ENCODE data around the gene SF3A1. TPM values are rescaled to one million over a fixed set of nuclear protein-coding genes. Genes with fewer than 3 reads are reported as not detected.

The SF3A1 gene
- total RNA-seq, 1 experiment from 2014 or later: 167 TPM

DNA sequence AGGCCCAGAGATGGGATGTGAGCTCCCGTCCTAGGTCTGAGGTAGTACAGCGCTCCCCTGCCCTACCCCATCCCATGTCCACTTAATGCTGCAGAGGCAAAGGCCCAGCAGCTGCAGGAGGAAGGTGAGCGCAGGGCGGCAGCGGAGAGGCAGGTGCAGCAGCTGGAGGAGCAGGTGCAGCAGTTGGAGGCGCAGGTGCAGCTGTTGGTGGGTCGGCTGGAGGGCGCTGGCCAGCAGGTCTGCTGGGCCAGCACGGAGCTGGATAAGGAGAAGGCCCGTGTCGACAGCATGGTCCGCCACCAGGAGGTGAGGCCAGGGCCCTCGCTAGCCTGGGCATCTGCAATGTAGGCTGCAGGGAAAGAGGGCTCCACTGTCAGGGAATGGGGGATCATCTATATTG lies 15.3 kb upstream of the SF3A1 start:
- DNase-seq (ENCODE audit: unreplicated experiment): no peak
- TF ChIP-seq, protein P1, sequence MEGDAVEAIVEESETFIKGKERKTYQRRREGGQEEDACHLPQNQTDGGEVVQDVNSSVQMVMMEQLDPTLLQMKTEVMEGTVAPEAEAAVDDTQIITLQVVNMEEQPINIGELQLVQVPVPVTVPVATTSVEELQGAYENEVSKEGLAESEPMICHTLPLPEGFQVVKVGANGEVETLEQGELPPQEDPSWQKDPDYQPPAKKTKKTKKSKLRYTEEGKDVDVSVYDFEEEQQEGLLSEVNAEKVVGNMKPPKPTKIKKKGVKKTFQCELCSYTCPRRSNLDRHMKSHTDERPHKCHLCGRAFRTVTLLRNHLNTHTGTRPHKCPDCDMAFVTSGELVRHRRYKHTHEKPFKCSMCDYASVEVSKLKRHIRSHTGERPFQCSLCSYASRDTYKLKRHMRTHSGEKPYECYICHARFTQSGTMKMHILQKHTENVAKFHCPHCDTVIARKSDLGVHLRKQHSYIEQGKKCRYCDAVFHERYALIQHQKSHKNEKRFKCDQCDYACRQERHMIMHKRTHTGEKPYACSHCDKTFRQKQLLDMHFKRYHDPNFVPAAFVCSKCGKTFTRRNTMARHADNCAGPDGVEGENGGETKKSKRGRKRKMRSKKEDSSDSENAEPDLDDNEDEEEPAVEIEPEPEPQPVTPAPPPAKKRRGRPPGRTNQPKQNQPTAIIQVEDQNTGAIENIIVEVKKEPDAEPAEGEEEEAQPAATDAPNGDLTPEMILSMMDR (IDR thresholded peaks at IDR 0.05; ENCODE audit: unreplicated experiment): no peak
- H3K9me3 Mint-ChIP-seq (ENCODE audit: unreplicated experiment): no peaks in the 10 kb centered on the region
- H3K27ac Mint-ChIP-seq (ENCODE audit: low read depth, unreplicated experiment): no peak overlapping the region
- CTCF ChIA-PET: interaction anchor here (0.6 kb wide), 1 partner anchor 560 kb away, joined by 3 read pairs; no protein-coding TSS in a partner anchor
- peaks cover 11% of the 10 kb centered on the region for H3K36me3 Mint-ChIP-seq (ENCODE audit: insufficient read depth, unreplicated experiment)
- POLR2A ChIA-PET: no interaction called here
- H3K4me1 Mint-ChIP-seq (ENCODE audit: insufficient read depth, unreplicated experiment): no peaks in the 10 kb centered on the region
- intact Hi-C loops (cut with micrococcal nuclease): no loop called here
- H3K27me3 Mint-ChIP-seq (ENCODE audit: insufficient read depth, unreplicated experiment): no peaks in the 10 kb centered on the region
- H3K4me3 Mint-ChIP-seq (ENCODE audit: unreplicated experiment): no peak overlapping the region
- no TSS peak for BruUV-seq (replicated peaks)

DNA sequence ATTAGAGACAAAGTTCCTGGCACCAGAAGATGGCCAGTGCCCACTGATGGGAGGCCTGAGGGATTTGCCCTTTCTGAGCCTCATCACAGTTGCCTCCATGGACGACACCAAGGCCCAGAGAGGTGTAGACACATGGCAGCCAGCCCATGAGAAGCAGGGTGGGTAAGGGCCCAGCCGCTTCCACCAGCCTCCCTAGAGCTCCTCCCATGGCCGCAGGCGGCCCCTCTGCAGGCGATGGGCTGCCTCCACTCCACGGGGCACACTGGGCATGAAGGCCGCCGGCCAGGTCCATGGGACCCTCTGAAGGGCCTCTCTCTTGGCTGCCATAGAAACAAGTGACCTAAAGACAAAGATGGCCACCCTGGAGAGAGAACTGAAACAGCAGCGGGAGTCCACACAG lies 14.6 kb upstream of the SF3A1 start:
- no TSS peak for BruUV-seq (replicated peaks)
- Mint-ChIP-seq H3K4me3 (ENCODE audit: unreplicated experiment) (no peak overlapping the region), H3K36me3 (ENCODE audit: insufficient read depth, unreplicated experiment) (peaks cover 11% of the 10 kb centered on the region), H3K9me3 (ENCODE audit: unreplicated experiment) (no peaks in the 10 kb centered on the region), H3K4me1 (ENCODE audit: insufficient read depth, unreplicated experiment) (no peaks in the 10 kb centered on the region), H3K27me3 (ENCODE audit: insufficient read depth, unreplicated experiment) (no peaks in the 10 kb centered on the region), H3K27ac (ENCODE audit: low read depth, unreplicated experiment) (no peak overlapping the region)
- ChIA-PET POLR2A (no interaction called here), CTCF (no interaction called here)
- TF ChIP-seq, protein P1 (IDR thresholded peaks at IDR 0.05; ENCODE audit: unreplicated experiment): no peak
- intact Hi-C loops (cut with micrococcal nuclease): no loop called here
- no peak for DNase-seq (ENCODE audit: unreplicated experiment)

DNA sequence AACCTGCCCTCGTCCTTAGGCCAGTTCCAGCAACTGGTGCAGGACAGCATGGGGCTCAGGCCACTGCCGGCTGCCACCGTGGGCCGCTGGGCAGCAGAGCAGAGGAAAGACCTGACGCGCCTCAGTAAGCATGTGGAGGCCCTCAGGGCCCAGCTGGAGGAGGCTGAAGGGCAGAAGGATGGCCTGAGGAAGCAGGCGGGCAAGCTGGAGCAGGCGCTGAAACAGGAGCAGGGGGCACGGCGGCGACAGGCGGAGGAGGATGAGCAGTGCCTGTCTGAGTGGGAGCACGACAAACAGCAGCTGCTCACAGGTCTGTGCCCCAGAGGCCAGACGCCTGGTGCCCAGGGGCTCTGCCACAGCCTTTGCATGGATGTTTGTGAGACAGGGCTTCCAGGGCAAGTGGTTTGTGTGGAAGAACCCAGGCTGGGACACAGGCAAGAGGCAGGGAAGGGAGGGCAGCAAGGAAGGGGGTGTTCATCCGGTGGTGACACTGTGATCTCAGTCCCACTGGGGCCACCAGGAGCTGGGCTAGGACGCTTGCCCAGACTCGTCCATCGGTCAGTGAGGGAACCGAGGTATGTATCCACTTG lies 14.0 kb upstream of the SF3A1 start:
- Mint-ChIP-seq H3K27ac (ENCODE audit: low read depth, unreplicated experiment) (no peak overlapping the region), H3K4me1 (ENCODE audit: insufficient read depth, unreplicated experiment) (no peaks in the 10 kb centered on the region), H3K9me3 (ENCODE audit: unreplicated experiment) (no peaks in the 10 kb centered on the region), H3K36me3 (ENCODE audit: insufficient read depth, unreplicated experiment) (peaks cover 11% of the 10 kb centered on the region), H3K27me3 (ENCODE audit: insufficient read depth, unreplicated experiment) (no peaks in the 10 kb centered on the region), H3K4me3 (ENCODE audit: unreplicated experiment) (no peak overlapping the region)
- CTCF ChIA-PET: no interaction called here
- DNase-seq (ENCODE audit: unreplicated experiment): no peak
- TF ChIP-seq, protein P1 (IDR thresholded peaks at IDR 0.05; ENCODE audit: unreplicated experiment): no peak
- BruUV-seq (replicated peaks): no TSS peak
- intact Hi-C loops (cut with micrococcal nuclease): no loop called here
- POLR2A ChIA-PET: interaction anchor here (0.6 kb wide), 1 partner anchor 633 kb away, joined by 3 read pairs; no protein-coding TSS in a partner anchor

DNA sequence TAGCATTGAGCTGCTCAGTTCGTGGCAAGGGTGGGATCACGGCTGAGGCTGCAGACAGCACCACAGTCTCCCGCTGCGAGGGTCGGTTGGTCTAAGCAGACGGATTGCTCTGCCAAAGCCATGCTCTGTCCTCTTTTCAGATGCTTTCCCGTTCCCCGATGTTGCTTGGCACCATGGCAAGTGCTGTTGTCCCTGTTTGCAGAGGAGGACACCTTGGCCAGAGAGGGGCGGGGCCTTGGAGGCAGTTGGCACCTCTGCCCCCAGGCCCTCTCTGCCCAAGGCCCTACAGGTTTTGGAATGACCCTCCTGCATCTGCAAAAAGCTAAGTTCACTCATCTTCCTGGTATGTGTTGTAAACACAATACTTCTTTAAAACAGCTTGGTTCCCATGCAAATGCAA lies 11.7 kb upstream of the SF3A1 start:
- ChIA-PET POLR2A (interaction anchor here (0.8 to 1.6 kb wide), 4 partner anchors 21 to 163 kb away, joined by 3 to 4 read pairs (median 4); partner anchors contain the start of gene CASTOR1), CTCF (interaction anchor here (0.6 to 1.4 kb wide), 3 partner anchors 20 to 249 kb away, joined by 3 to 5 read pairs (median 3); no protein-coding TSS in a partner anchor)
- DNase-seq (ENCODE audit: unreplicated experiment): no peak
- intact Hi-C loops (cut with micrococcal nuclease): no loop called here
- no peaks in the 10 kb centered on the region for H3K27me3 Mint-ChIP-seq (ENCODE audit: insufficient read depth, unreplicated experiment)
- H3K4me3 Mint-ChIP-seq (ENCODE audit: unreplicated experiment): no peak overlapping the region
- TF ChIP-seq, protein P1 (IDR thresholded peaks at IDR 0.05; ENCODE audit: unreplicated experiment): no peak
- H3K36me3 Mint-ChIP-seq (ENCODE audit: insufficient read depth, unreplicated experiment): peaks cover 6% of the 10 kb centered on the region
- no TSS peak for BruUV-seq (replicated peaks)
- H3K27ac Mint-ChIP-seq (ENCODE audit: low read depth, unreplicated experiment): no peak overlapping the region
- H3K4me1 Mint-ChIP-seq (ENCODE audit: insufficient read depth, unreplicated experiment): no peaks in the 10 kb centered on the region
- no peaks in the 10 kb centered on the region for H3K9me3 Mint-ChIP-seq (ENCODE audit: unreplicated experiment)

Data from MCF 10A (cell line).